Upper lobe of left lung (tissue), 6 donors: ENCODE measurements around the gene CD164. TPM values are rescaled to one million over a fixed set of nuclear protein-coding genes. Genes with fewer than 3 reads are reported as not detected.

Experiments used
- ATAC-seq, 2 donors: fragments of 200-7000 bp; cut with Tn5 transposase; one replicate each; pipeline ENCODE4 v1.9.1; 2022; ENCODE audit warnings: mild to moderate bottlenecking in 2 of 2, moderate library complexity in 2 of 2; ENCODE audit not compliant: low FRiP score in 2 of 2
- DNase-seq, 2 donors: peaks; one replicate each; pipeline ENCODE4 v3.0.0-alpha.2; 2019 to 2020
- H3K27ac ChIP-seq, 4 donors: fragments of 200-600 bp; sonication (generic); one replicate each; pipeline ENCODE4 v1.5.1; 2016 to 2019
- H3K27me3 ChIP-seq, 4 donors: fragments of 200-600 bp; sonication (generic); one replicate each; pipeline ENCODE4 v1.5.1; 2017 to 2019
- H3K36me3 ChIP-seq, 4 donors: fragments of 200-600 bp; sonication (generic); one replicate each; pipeline ENCODE4 v1.5.1; 2016 to 2019
- H3K4me1 ChIP-seq, 4 donors: fragments of 200-600 bp; sonication (generic); one replicate each; pipeline ENCODE4 v1.5.1; 2018 to 2019
- H3K4me3 ChIP-seq, 4 donors: fragments of 200-600 bp; sonication (generic); one replicate each; pipeline ENCODE4 v1.5.1; 2017 to 2019; ENCODE audit warnings: mild to moderate bottlenecking in 2 of 4, moderate library complexity in 1 of 4
- H3K9me3 ChIP-seq, 4 donors: fragments of 200-600 bp; sonication (generic); one replicate each; pipeline ENCODE4 v1.5.1; 2018 to 2019
- EP300 ChIP-seq, 4 donors: sonication (generic); formaldehyde crosslinking; IDR thresholded peaks; one replicate each; pipeline ENCODE4 v1.5.1; 2017; ENCODE audit warnings: antibody characterized with exemption in 4 of 4, control low read depth in 2 of 4
- POLR2A ChIP-seq, 4 donors: fragments of 450-650 bp; IDR thresholded peaks; one replicate each; pipeline ENCODE4 v1.5.1; 2016 to 2017; ENCODE audit warnings: antibody characterized with exemption in 4 of 4, mild to moderate bottlenecking in 2 of 4
- POLR2AphosphoS5 ChIP-seq, 2 donors: sonication (generic); formaldehyde crosslinking; IDR thresholded peaks; one replicate each; pipeline ENCODE4 v1.5.1; 2017; ENCODE audit warnings: antibody characterized with exemption in 2 of 2
- WGBS, 2 donors: methylation state at CpG; one replicate each; pipeline ENCODE4 v1.1.5; 2017 to 2018; 5-methylcytosine and 5-hydroxymethylcytosine counted together
- total RNA-seq, 6 donors: library from RNA; depleted of rRNA in 4 of 6; stranded (reverse); fragments of >200 nt in 4 of 6; gene quantifications; one replicate each; pipeline versions ENCODE4 v1.1.0 to v1.2.1, GENCODE V29; 2016 to 2021
- TF ChIP-seq, protein P1 (sequence below), 6 experiments: fragments of 450-650 bp in 4 of 6; fragments of 200-600 bp in 2 of 6; sonication (generic) in 2 of 6; IDR thresholded peaks; one replicate each; pipeline ENCODE4 v1.5.1; 2016 to 2019; ENCODE audit warnings: antibody characterized with exemption in 6 of 6
- donor health status: DM: no; HTN: no; CAD: no; lungs with moderate emphysema.
- donor health status: DM: no; HTN: yes; CAD: no; lungs with severe emphysema.

The CD164 gene
- total RNA-seq, 6 donors from 2014 or later = 70.8 to 281 (median 218) TPM

DNA sequence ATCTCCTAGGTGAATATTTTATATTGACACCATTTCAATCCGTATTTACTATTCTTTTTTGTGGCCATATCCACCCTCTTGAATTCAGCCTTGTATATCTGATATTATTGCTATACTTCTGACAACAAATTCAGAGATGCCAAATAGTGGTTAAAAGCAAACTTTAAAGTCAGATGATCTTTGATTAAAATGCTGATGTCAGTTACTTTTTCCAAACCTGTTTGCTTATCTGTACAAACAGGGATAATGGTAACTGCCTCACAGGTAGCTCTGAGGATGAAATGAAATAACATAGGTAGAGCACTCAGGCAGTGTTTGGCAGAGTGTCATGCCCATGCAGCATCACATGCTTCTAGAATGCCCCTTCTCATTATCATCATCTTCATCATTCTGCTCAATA lies 38.9 kb upstream of the CD164 start:
- 84 to 91% methylated on average over 1 of the region's 1 CpG for WGBS, 2 donors

DNA sequence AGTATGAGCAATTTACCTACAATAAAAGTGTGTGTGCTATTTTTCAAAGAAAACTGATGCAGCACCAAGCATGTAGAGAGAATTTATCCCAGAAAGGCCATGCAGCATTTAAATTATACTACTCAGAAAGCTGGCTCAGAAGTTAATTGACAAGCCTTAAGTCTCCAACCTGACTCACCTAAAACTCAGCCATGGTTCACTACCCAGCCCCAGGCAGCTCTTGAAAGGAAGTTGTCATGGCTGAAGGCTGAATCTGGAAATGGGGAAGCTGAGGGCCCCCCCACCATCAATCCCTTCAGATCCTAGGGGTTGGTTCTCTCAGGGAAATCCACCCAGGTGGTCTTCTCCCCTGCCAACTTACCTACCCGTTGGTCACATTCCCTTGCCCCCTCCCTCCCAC lies 38.5 kb upstream of the CD164 start:
- DNase-seq (no peak), ATAC-seq (no peak)
- Histone ChIP-seq H3K4me3 (no peak overlapping the region), H3K9me3 (no peaks in the 10 kb centered on the region), H3K4me1 (no peaks in the 10 kb centered on the region), H3K27me3 (no peaks in the 10 kb centered on the region), H3K36me3 (no peaks in the 10 kb centered on the region), H3K27ac (no peak overlapping the region)
- 56 to 57% methylated on average over 1 of the region's 1 CpG for WGBS, 2 donors
- TF ChIP-seq EP300 (IDR thresholded peaks at IDR 0.05) = no peak
- TF ChIP-seq, protein P1, sequence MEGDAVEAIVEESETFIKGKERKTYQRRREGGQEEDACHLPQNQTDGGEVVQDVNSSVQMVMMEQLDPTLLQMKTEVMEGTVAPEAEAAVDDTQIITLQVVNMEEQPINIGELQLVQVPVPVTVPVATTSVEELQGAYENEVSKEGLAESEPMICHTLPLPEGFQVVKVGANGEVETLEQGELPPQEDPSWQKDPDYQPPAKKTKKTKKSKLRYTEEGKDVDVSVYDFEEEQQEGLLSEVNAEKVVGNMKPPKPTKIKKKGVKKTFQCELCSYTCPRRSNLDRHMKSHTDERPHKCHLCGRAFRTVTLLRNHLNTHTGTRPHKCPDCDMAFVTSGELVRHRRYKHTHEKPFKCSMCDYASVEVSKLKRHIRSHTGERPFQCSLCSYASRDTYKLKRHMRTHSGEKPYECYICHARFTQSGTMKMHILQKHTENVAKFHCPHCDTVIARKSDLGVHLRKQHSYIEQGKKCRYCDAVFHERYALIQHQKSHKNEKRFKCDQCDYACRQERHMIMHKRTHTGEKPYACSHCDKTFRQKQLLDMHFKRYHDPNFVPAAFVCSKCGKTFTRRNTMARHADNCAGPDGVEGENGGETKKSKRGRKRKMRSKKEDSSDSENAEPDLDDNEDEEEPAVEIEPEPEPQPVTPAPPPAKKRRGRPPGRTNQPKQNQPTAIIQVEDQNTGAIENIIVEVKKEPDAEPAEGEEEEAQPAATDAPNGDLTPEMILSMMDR (IDR thresholded peaks at IDR 0.05) = no peak
- no peak for TF ChIP-seq POLR2A (IDR thresholded peaks at IDR 0.05)
- TF ChIP-seq POLR2AphosphoS5 (IDR thresholded peaks at IDR 0.05) = no peak

More for the DNA sequence above, 38.9 kb upstream of the CD164 start:
- H3K27me3 ChIP-seq = no peaks in the 10 kb centered on the region
- no peaks in the 10 kb centered on the region for H3K36me3 ChIP-seq
- no peak for ATAC-seq
- H3K9me3 ChIP-seq = no peaks in the 10 kb centered on the region
- no peak for DNase-seq
- H3K4me3 ChIP-seq = no peak overlapping the region
- TF ChIP-seq POLR2AphosphoS5 (IDR thresholded peaks at IDR 0.05) (no peak), POLR2A (IDR thresholded peaks at IDR 0.05) (no peak), EP300 (IDR thresholded peaks at IDR 0.05) (no peak)
- TF ChIP-seq, protein P1 (IDR thresholded peaks at IDR 0.05) = no peak
- H3K27ac ChIP-seq = no peak overlapping the region
- H3K4me1 ChIP-seq = no peaks in the 10 kb centered on the region

DNA sequence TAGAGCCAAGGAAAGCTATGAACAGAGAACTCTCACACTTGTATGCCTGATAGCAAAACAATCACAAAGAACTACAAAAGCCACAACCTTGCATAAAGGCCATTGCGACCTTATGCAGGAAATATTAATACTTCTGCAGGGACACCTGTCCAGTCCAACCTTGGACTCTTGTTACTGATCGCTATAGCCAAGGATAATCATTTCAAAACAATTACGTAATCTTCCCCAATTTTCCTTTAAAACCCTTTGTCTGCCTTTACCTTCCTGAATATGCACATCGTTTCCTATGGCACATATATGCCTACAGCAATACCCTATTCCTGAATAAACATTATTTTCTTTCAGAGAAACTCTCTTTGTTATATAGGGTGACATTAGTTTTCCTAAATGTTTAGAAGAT lies 35.4 kb upstream of the CD164 start:
- H3K4me3 ChIP-seq = no peak overlapping the region
- H3K4me1 ChIP-seq = no peaks in the 10 kb centered on the region
- DNase-seq (no peak), ATAC-seq (no peak)
- H3K9me3 ChIP-seq = peaks cover 0 to 4% (median 0%) of the 10 kb centered on the region in 4 donors
- H3K27ac ChIP-seq = no peak overlapping the region
- H3K27me3 ChIP-seq = no peaks in the 10 kb centered on the region
- 82 to 87% methylated on average over 4 of the region's 4 CpGs for WGBS, 2 donors
- TF ChIP-seq, protein P1 (IDR thresholded peaks at IDR 0.05) = no peak
- TF ChIP-seq POLR2A (IDR thresholded peaks at IDR 0.05) (no peak), POLR2AphosphoS5 (IDR thresholded peaks at IDR 0.05) (no peak), EP300 (IDR thresholded peaks at IDR 0.05) (no peak)
- H3K36me3 ChIP-seq = no peaks in the 10 kb centered on the region

DNA sequence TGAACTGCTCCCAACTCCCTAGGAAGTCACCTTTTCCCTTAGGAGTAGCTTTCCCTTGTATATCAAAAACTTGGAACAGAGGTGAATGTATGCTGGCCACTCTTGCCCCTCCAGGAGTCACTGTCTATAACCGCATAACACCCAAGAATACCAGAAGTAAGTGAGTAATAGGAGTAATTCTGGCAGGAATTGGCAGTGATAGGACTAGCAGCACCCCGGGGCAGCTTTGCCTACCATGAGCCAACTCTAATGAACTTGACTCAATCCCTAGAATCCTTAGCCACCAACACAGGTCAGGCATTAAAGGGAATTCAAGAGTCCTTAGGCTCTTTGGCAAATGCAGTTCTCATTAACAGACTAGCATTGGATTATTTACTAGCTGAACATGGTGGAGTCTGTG lies 28.8 kb upstream of the CD164 start:
- 95 to 97% methylated on average over 2 of the region's 2 CpGs for WGBS, 2 donors
- H3K4me1 ChIP-seq = no peaks in the 10 kb centered on the region
- TF ChIP-seq EP300 (IDR thresholded peaks at IDR 0.05) (no peak), POLR2AphosphoS5 (IDR thresholded peaks at IDR 0.05) (no peak), POLR2A (IDR thresholded peaks at IDR 0.05) (no peak)
- TF ChIP-seq, protein P1 (IDR thresholded peaks at IDR 0.05) = no peak
- ATAC-seq = no peak
- no peaks in the 10 kb centered on the region for H3K27me3 ChIP-seq
- H3K27ac ChIP-seq = no peak overlapping the region
- DNase-seq = no peak
- H3K36me3 ChIP-seq = no peaks in the 10 kb centered on the region
- peaks cover 0 to 4% (median 0%) of the 10 kb centered on the region in 4 donors for H3K9me3 ChIP-seq
- H3K4me3 ChIP-seq = no peak overlapping the region

DNA sequence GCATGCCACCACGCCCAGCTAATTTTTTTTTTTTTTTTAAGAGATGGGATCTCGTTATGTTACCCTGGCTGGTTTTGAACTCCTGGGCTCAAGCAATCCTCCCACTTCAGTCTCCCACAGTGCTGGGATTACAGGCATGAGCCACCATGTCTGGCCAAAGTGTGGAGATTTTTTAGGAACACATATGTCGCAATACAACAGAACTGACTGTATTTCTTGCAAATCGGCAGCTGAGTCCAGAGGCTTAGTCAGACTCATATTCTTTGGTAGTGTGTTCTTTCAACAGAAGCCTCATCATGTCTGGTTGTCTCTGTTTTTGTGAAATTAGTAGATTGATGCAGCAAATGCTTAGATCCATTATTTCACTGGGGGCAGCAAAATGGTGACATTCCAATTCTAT lies 23.9 kb upstream of the CD164 start:
- Histone ChIP-seq H3K27ac (no peak overlapping the region), H3K4me3 (no peak overlapping the region), H3K27me3 (no peaks in the 10 kb centered on the region), H3K9me3 (no peaks in the 10 kb centered on the region), H3K4me1 (no peaks in the 10 kb centered on the region), H3K36me3 (no peaks in the 10 kb centered on the region)
- TF ChIP-seq EP300 (IDR thresholded peaks at IDR 0.05) (no peak), POLR2AphosphoS5 (IDR thresholded peaks at IDR 0.05) (no peak), POLR2A (IDR thresholded peaks at IDR 0.05) (no peak)
- TF ChIP-seq, protein P1 (IDR thresholded peaks at IDR 0.05) = no peak
- peak in 1 of 2 donors; percentile 57 for ATAC-seq
- WGBS, 2 donors = 80 to 81% methylated on average over 4 of the region's 4 CpGs
- no peak for DNase-seq
